Smooth muscle cell of the coronary artery (primary cell): ENCODE results near the gene METTL16. TPM values are rescaled to one million over a fixed set of nuclear protein-coding genes. Genes with fewer than 3 reads are reported as not detected.

Experiments
- total RNA-seq: library from RNA; depleted of rRNA; stranded (reverse); fragments of >200 nt; gene quantifications from 2 replicates; pipeline ENCODE4 v1.2.3, GENCODE V29; 2014; ENCODE audit warnings: low replicate concordance

METTL16 gene
- 7.3 and 9.4 TPM in 2 replicates for total RNA-seq

DNA sequence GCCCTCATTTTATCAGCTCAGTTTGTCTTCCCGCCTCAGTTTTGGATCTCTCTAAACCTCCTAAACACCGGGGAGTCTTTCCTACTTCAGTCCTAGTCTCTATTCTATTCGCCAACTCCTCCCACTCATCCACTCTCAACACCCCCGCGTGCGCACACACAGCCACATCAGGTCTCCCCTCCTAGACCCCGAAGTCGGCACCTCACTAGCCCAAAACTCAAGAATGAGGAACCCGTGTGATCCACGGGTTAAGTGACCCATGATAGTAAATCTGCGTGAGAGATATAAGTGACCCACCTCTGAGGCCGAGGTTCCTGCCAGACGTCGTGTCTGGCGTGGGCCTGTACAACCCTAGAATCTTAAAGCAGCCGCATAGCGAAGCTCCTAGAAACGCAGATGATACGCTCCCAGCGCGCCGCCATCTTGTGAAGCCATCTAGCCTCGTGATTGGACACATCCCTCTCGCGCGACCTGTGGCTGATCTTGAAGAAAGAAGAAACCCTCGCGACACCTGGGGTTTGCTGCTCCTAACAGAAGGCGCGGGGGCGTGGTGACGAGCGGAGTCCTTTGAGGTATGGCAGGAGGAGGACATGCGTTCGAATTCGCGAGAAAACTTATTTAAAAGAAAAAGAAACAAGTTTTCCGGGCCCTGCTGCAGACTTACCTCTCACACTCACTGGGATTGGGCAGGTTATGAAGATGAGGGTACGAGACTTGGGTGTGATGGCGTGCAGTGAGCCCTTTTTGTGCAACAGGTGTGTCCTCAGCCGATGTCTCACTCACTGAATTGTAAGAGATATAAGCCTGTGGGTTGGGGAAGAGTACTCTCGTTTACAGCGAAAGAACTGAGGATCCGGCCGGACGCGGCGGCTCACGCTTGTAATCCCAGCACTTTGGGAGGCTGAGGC lies at the start of gene METTL16:
Gene METTL16, minus strand, starts transcription at position 427 of the 908 bp plus-strand sequence. CDS start 9,557 bp downstream, outside the sequence.

GRCh38 chr17:2400877-2401425 lies 110.7 kb downstream of the METTL16 start, which contains the start of gene MNT:
Gene MNT (minus strand): TSS chr17:2401060. CDS start chr17:2400712, 348 bp downstream.

Other genes with a start within 250 kb of the METTL16 start
- gene SMG6, start 208.1 kb downstream of the METTL16 start, total RNA-seq = 21.9 and 41.7 TPM in 2 replicates
- gene SRR, start 207.9 kb downstream of the METTL16 start, total RNA-seq = 19.5 and 20.6 TPM in 2 replicates
- 35.7 and 42.3 TPM in 2 replicates for gene TSR1, start 175.4 kb downstream of the METTL16 start, total RNA-seq
- 31.2 and 56.0 TPM in 2 replicates for gene SGSM2, start 174.4 kb downstream of the METTL16 start, total RNA-seq
- gene MNT, start 110.8 kb downstream of the METTL16 start, total RNA-seq = 4.1 and 9.5 TPM in 2 replicates
- gene PAFAH1B1, start 81.8 kb upstream of the METTL16 start, total RNA-seq = 87.1 and 121 TPM in 2 replicates
- gene CLUH, start 199.9 kb upstream of the METTL16 start, total RNA-seq = 28.0 and 46.0 TPM in 2 replicates
- not detected in 2 replicates for gene CCDC92B, start 237.8 kb upstream of the METTL16 start, total RNA-seq